Body of pancreas (tissue), 4 donors: ENCODE measurements around the gene VCAN. TPM values are rescaled to one million over a fixed set of nuclear protein-coding genes. Genes with fewer than 3 reads are reported as not detected.

Experiments used
- ATAC-seq: fragments of 150-250 bp; one replicate; pipeline ENCODE4 v1.9.1; 2016
- DNase-seq, 4 donors: peaks; one replicate each; pipeline ENCODE4 v3.0.0-alpha.2; 2019
- H3K27ac ChIP-seq, 4 donors: fragments of 200-600 bp; sonication (generic); 1 replicate in 3 of 4; 2 replicates in 1 of 4; pipeline versions ENCODE4 v1.5.1 to v1.6.1; 2016 to 2019; ENCODE audit warnings: mild to moderate bottlenecking in 1 of 4, mixed read lengths in 1 of 4, moderate library complexity in 1 of 4
- H3K27me3 ChIP-seq, 2 donors: fragments of 200-600 bp; sonication (generic); one replicate each; pipeline ENCODE4 v1.6.0; 2016; ENCODE audit warnings: mild to moderate bottlenecking in 1 of 2
- H3K36me3 ChIP-seq, 2 donors: fragments of 200-600 bp; sonication (generic); replicated peaks in 1 of 2; 2 replicates each; pipeline ENCODE4 v1.5.1; 2016; ENCODE audit warnings: low read depth in 2 of 2; ENCODE audit not compliant: insufficient read depth in 1 of 2
- H3K4me1 ChIP-seq: fragments of 200-600 bp; sonication (generic); one replicate; pipeline ENCODE4 v1.6.0; 2016
- H3K4me3 ChIP-seq, 2 donors: fragments of 200-600 bp; sonication (generic); 1 replicate in 1 of 2; 2 replicates in 1 of 2; pipeline ENCODE4 v1.5.1; 2016 to 2019
- H3K9me3 ChIP-seq, 3 donors: fragments of 200-600 bp; sonication (generic); 1 replicate in 2 of 3; 2 replicates in 1 of 3; pipeline ENCODE4 v1.5.1; 2016
- POLR2A ChIP-seq, 3 donors: fragments of 450-650 bp; IDR thresholded peaks; one replicate each; pipeline ENCODE4 v1.6.1; 2016; ENCODE audit warnings: antibody characterized with exemption in 3 of 3, mild to moderate bottlenecking in 2 of 3
- WGBS, 2 donors: methylation state at CpG; one replicate each; pipeline ENCODE4 v1.1.5; 2017; 5-methylcytosine and 5-hydroxymethylcytosine counted together
- intact Hi-C: fragments of 100-400 bp; cut with DNase I; formaldehyde crosslinking; loops from one replicate; pipeline ENCODE4 v1.15.1; 2023
- total RNA-seq, 2 donors: library from RNA; depleted of rRNA; stranded (reverse); fragments of >200 nt; gene quantifications; one replicate each; pipeline ENCODE4 v1.1.0, GENCODE V29; 2016
- TF ChIP-seq, protein P1 (sequence below), 7 experiments: fragments of 450-650 bp in 4 of 7; fragments of 200-600 bp in 3 of 7; sonication (generic) in 3 of 7; IDR thresholded peaks; one replicate each; pipeline ENCODE4 v1.5.1; 2016 to 2019; ENCODE audit warnings: antibody characterized with exemption in 7 of 7

The VCAN gene
- total RNA-seq, 2 donors from 2014 or later = 19.4 to 33.7 TPM

DNA sequence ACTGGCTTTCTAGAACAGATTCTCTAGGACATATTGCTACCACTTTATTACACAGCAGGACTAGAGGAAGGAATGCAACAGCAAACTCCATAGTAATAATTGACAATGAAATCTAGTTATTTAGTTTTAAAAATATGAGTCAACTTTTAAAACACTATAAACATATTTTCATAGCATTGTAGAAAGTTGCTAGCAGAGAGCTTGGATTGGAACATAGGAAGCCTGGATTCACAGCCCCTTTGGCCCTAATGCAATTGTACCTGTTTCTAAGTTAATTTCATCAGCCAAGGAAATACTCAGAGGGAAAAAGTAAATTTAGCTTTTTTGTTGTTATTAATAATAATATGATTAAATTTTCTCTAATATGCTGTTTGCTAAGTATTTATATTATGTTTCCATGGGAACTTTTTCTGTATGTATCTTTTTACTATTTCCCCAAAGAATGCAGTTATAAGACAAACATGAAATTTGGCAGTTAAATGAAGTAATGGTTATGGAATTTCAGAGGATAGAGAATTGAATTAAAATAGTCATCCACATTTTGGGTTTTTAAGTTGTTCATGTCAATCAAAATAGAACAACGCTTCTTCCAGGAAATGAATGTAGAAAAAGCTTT is 45.6 kb downstream of the VCAN start:
- Histone ChIP-seq H3K27ac (no peak overlapping the region), H3K36me3 (no peaks in the 10 kb centered on the region), H3K9me3 (no peaks in the 10 kb centered on the region), H3K27me3 (no peaks in the 10 kb centered on the region), H3K4me1 (no peaks in the 10 kb centered on the region), H3K4me3 (no peak overlapping the region)
- DNase-seq = no peak
- WGBS, 2 donors = 78 to 84% methylated on average over 1 of the region's 1 CpG
- no peak for TF ChIP-seq POLR2A (IDR thresholded peaks at IDR 0.05)
- TF ChIP-seq, protein P1, sequence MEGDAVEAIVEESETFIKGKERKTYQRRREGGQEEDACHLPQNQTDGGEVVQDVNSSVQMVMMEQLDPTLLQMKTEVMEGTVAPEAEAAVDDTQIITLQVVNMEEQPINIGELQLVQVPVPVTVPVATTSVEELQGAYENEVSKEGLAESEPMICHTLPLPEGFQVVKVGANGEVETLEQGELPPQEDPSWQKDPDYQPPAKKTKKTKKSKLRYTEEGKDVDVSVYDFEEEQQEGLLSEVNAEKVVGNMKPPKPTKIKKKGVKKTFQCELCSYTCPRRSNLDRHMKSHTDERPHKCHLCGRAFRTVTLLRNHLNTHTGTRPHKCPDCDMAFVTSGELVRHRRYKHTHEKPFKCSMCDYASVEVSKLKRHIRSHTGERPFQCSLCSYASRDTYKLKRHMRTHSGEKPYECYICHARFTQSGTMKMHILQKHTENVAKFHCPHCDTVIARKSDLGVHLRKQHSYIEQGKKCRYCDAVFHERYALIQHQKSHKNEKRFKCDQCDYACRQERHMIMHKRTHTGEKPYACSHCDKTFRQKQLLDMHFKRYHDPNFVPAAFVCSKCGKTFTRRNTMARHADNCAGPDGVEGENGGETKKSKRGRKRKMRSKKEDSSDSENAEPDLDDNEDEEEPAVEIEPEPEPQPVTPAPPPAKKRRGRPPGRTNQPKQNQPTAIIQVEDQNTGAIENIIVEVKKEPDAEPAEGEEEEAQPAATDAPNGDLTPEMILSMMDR (IDR thresholded peaks at IDR 0.05) = no peak
- ATAC-seq = no peak
- intact Hi-C loops = no loop called here

DNA sequence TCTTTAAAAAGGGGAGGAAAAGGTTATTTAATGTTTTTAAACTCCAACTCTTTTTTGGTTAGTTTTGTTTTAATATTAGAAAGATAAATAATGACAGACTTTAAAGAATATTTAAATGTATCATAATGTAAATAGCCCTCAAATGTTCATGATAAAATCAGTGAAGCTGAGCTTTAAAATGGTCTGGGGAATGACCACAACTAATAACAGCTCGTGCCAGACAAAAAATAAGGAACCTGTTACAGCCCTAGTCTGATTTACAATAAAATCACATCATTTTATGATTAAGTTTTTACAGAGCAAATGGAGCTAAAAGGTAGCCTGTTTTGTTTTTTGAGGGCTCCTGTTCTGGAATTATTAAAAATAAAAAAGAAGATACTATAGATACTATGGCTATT is 46.1 kb downstream of the VCAN start:
- 62 to 78% methylated on average over 1 of the region's 1 CpG for WGBS, 2 donors

DNA sequence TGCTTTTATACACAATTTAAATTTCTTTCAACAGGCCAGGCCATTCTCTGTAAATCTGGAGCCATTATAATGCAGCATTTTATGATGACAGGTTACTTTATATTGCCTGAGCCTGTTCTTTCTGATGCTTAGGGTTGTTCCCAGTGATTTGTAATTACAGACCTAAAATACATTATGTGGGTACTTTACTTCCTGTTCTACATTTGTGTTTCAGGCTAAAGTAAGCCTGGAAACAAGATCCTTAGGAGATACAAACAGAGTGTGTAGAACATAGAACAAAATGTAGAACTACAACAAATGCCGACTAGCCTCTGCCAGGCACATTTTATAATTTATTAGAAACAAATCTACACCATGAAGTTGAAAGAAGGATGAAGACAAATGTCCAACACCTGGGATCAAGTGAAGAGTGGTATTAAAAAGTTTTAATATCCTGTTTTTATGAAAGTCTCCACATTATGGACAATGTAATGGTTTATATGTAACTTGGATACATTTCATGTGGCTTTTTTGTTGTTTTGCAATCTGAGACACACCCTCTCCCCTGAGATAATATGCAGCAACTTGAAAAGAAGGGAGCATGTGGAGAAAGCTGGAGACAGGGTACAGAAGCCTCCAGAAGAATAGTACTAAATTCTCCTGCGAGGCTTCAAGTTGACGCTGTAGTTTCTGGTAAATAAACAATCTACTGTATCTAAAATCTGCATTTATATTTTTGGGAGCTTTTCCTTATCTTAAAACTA is 46.9 kb downstream of the VCAN start:
- Histone ChIP-seq H3K36me3 (no peaks in the 10 kb centered on the region), H3K27me3 (no peaks in the 10 kb centered on the region), H3K4me1 (no peaks in the 10 kb centered on the region), H3K27ac (no peak overlapping the region), H3K9me3 (no peaks in the 10 kb centered on the region), H3K4me3 (no peak overlapping the region)
- intact Hi-C loops = no loop called here
- WGBS, 2 donors = 82 to 85% methylated on average over 3 of the region's 3 CpGs
- DNase-seq = no peak
- TF ChIP-seq, protein P1 (IDR thresholded peaks at IDR 0.05) = no peak
- TF ChIP-seq POLR2A (IDR thresholded peaks at IDR 0.05) = no peak
- ATAC-seq = no peak

More for the DNA sequence above, 46.1 kb downstream of the VCAN start:
- no peak for TF ChIP-seq POLR2A (IDR thresholded peaks at IDR 0.05)
- TF ChIP-seq, protein P1 (IDR thresholded peaks at IDR 0.05) = no peak
- H3K4me1 ChIP-seq = no peaks in the 10 kb centered on the region
- no peaks in the 10 kb centered on the region for H3K9me3 ChIP-seq
- no peak overlapping the region for H3K27ac ChIP-seq
- DNase-seq = no peak
- no peak for ATAC-seq
- intact Hi-C loops = no loop called here
- H3K36me3 ChIP-seq = no peaks in the 10 kb centered on the region
- no peak overlapping the region for H3K4me3 ChIP-seq
- H3K27me3 ChIP-seq = no peaks in the 10 kb centered on the region

DNA sequence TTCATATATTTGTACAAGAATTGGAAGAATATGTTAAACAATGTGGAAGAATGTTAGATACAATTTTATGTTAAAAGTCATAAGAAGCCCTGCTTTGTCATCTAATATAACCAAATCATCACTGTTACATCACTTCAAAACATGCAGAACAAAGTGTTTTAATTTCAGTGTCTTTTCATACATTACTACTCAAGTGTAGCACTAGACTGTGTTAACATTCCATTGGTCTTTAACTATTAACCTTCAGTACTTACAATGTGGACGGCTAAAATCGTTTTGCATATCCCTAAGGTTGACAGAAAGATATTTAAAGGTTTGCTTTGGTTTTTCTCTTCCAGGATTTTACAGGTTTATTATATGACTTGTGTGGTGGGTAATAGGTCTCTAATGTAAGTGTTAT is 50.9 kb downstream of the VCAN start:
- Histone ChIP-seq H3K27ac (no peak overlapping the region), H3K27me3 (no peaks in the 10 kb centered on the region), H3K4me3 (no peak overlapping the region), H3K4me1 (no peaks in the 10 kb centered on the region), H3K36me3 (no peaks in the 10 kb centered on the region), H3K9me3 (no peaks in the 10 kb centered on the region)
- intact Hi-C loops = no loop called here
- ATAC-seq (no peak), DNase-seq (no peak)
- TF ChIP-seq, protein P1 (IDR thresholded peaks at IDR 0.05) = no peak
- no peak for TF ChIP-seq POLR2A (IDR thresholded peaks at IDR 0.05)
- WGBS, 2 donors = 31 to 36% methylated on average over 2 of the region's 2 CpGs
